DND-41 (cell line): ENCODE results near the gene SRC.

Experiments
- ATAC-seq: fragments of 200-7000 bp; cut with Tn5 transposase; 3 replicates; pipeline ENCODE4 v1.9.1; 2021; ENCODE audit warnings: low read depth; ENCODE audit not compliant: insufficient read depth
- DNase-seq: peaks from one replicate; pipeline ENCODE4 v3.0.0-alpha.2; 2020
- H2AFZ ChIP-seq: 2 replicates; pipeline ENCODE4 v1.6.0; 2012; ENCODE audit warnings: low read depth, low read length
- H3K27ac ChIP-seq: 2 replicates; pipeline ENCODE4 v1.5.1; 2012; ENCODE audit warnings: low read length, inconsistent platforms
- H3K27me3 ChIP-seq: fragments of 200-600 bp; sonication (generic); 2 replicates; pipeline ENCODE4 v1.6.0; 2012; ENCODE audit warnings: low read length, mild to moderate bottlenecking, inconsistent platforms; ENCODE audit not compliant: insufficient read depth, poor library complexity
- H3K36me3 ChIP-seq: 2 replicates; pipeline ENCODE4 v1.5.1; 2012; ENCODE audit warnings: low read length, inconsistent platforms; ENCODE audit not compliant: insufficient read depth
- H3K4me1 ChIP-seq: 2 replicates; pipeline ENCODE4 v1.5.1; 2012; ENCODE audit warnings: mild to moderate bottlenecking, low read length; ENCODE audit not compliant: insufficient read depth
- H3K4me2 ChIP-seq: 2 replicates; pipeline ENCODE4 v1.6.0; 2012; ENCODE audit warnings: mild to moderate bottlenecking, moderate library complexity, low read length, inconsistent platforms; ENCODE audit not compliant: insufficient read depth
- H3K4me3 ChIP-seq, 2 experiments: fragments of 200-600 bp in 1 of 2; shearing (Covaris generic) in 1 of 2; 2 replicates each; pipeline ENCODE4 v1.5.1; 2012 to 2016; ENCODE audit warnings: inconsistent platforms in 2 of 2, low read length in 2 of 2, mild to moderate bottlenecking in 2 of 2, low read depth in 1 of 2, moderate library complexity in 1 of 2
- H3K79me2 ChIP-seq: 2 replicates; pipeline ENCODE4 v1.6.0; 2012; ENCODE audit warnings: low read length, inconsistent platforms; ENCODE audit not compliant: insufficient read depth
- H3K9ac ChIP-seq: 2 replicates; pipeline ENCODE4 v1.6.0; 2012; ENCODE audit warnings: low read depth, mild to moderate bottlenecking, inconsistent platforms, low read length, moderate library complexity
- H3K9me3 ChIP-seq: 2 replicates; pipeline ENCODE4 v1.5.1; 2012; ENCODE audit warnings: low read length, moderate library complexity, mild to moderate bottlenecking, inconsistent platforms; ENCODE audit not compliant: insufficient read depth, severe bottlenecking
- H4K20me1 ChIP-seq: 2 replicates; pipeline ENCODE4 v1.6.0; 2012; ENCODE audit warnings: low read length; ENCODE audit not compliant: insufficient read depth
- EZH2 ChIP-seq: IDR thresholded peaks from 3 replicates; pipeline ENCODE4 v1.6.1; 2012; ENCODE audit warnings: borderline replicate concordance, low read depth, mild to moderate bottlenecking, moderate library complexity, low read length, inconsistent platforms; ENCODE audit not compliant: severe bottlenecking
- TF ChIP-seq, protein P1 (sequence below): IDR thresholded peaks from 2 replicates; pipeline ENCODE4 v1.5.1; 2012; ENCODE audit warnings: borderline replicate concordance, low read length, moderate library complexity, mild to moderate bottlenecking; ENCODE audit not compliant: poor library complexity, severe bottlenecking; ENCODE audit errors: extremely low read depth

The SRC gene

DNA sequence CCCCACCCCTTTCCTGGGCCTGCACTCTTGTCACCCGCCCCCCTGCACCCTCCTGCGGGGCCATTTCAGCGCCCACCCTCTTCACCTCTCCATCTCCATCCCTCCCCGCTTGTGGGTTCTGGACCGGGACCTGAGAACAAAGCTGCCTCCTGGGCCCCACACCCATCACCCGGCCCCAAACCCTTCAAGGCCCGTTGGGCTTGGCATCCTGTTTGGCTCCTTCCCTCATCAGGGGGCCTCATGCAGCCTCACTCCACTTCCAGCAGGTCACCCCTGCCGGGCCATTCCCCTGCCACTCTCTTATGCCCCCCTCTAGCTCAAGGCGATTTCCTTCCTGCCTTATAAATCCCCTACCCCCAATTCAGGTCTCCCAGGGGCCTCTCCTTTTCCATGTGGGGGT is 67.4 kb downstream of the SRC start:
- no peak for TF ChIP-seq EZH2
- TF ChIP-seq, protein P1, sequence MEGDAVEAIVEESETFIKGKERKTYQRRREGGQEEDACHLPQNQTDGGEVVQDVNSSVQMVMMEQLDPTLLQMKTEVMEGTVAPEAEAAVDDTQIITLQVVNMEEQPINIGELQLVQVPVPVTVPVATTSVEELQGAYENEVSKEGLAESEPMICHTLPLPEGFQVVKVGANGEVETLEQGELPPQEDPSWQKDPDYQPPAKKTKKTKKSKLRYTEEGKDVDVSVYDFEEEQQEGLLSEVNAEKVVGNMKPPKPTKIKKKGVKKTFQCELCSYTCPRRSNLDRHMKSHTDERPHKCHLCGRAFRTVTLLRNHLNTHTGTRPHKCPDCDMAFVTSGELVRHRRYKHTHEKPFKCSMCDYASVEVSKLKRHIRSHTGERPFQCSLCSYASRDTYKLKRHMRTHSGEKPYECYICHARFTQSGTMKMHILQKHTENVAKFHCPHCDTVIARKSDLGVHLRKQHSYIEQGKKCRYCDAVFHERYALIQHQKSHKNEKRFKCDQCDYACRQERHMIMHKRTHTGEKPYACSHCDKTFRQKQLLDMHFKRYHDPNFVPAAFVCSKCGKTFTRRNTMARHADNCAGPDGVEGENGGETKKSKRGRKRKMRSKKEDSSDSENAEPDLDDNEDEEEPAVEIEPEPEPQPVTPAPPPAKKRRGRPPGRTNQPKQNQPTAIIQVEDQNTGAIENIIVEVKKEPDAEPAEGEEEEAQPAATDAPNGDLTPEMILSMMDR, result no peak
- no peak overlapping the region for H3K9ac ChIP-seq
- H3K79me2 ChIP-seq, result no peaks in the 10 kb centered on the region
- ATAC-seq (no peak), DNase-seq (no peak)
- no peak overlapping the region for H2AFZ ChIP-seq
- H3K27me3 ChIP-seq, result no peaks in the 10 kb centered on the region
- H3K4me1 ChIP-seq, result peaks cover 33% of the 10 kb centered on the region
- H4K20me1 ChIP-seq, result no peaks in the 10 kb centered on the region
- H3K4me2 ChIP-seq, result no peak overlapping the region
- no peak overlapping the region for H3K27ac ChIP-seq
- H3K36me3 ChIP-seq, result no peaks in the 10 kb centered on the region
- no peak overlapping the region for H3K4me3 ChIP-seq
- no peaks in the 10 kb centered on the region for H3K9me3 ChIP-seq

GRCh38 chr20:37414224-37415035 is 68.5 kb downstream of the SRC start:
- DNase-seq (no peak), ATAC-seq (no peak)
- Histone ChIP-seq H3K79me2 (no peaks in the 10 kb centered on the region), H3K9me3 (no peaks in the 10 kb centered on the region), H3K36me3 (no peaks in the 10 kb centered on the region), H3K27me3 (no peaks in the 10 kb centered on the region), H3K9ac (no peak overlapping the region), H3K4me3 (no peak overlapping the region), H3K4me2 (no peak overlapping the region), H3K4me1 (peaks cover 33% of the 10 kb centered on the region), H4K20me1 (no peaks in the 10 kb centered on the region), H2AFZ (no peak overlapping the region), H3K27ac (no peak overlapping the region)
- TF ChIP-seq, protein P1, result no peak
- TF ChIP-seq EZH2, result no peak

GRCh38 chr20:37415118-37416085 is 69.5 kb downstream of the SRC start:
- no peak overlapping the region for H3K4me2 ChIP-seq
- no peak overlapping the region for H3K9ac ChIP-seq
- no peak overlapping the region for H3K4me3 ChIP-seq
- no peaks in the 10 kb centered on the region for H3K79me2 ChIP-seq
- ATAC-seq (no peak), DNase-seq (no peak)
- H3K27me3 ChIP-seq, result peaks cover 1% of the 10 kb centered on the region
- no peaks in the 10 kb centered on the region for H3K36me3 ChIP-seq
- no peaks in the 10 kb centered on the region for H3K9me3 ChIP-seq
- H3K27ac ChIP-seq, result no peak overlapping the region
- TF ChIP-seq, protein P1, result no peak
- no peak for TF ChIP-seq EZH2
- no peak overlapping the region for H2AFZ ChIP-seq
- H3K4me1 ChIP-seq, result peaks cover 26% of the 10 kb centered on the region
- H4K20me1 ChIP-seq, result no peaks in the 10 kb centered on the region; the same call in 1 of the 2 replicates
